GM12892 (cell line): ENCODE results near the gene PACS2.

Source experiments
- POLR2A ChIP-seq: IDR thresholded peaks from 2 replicates; pipeline ENCODE4 v1.6.1; 2011; ENCODE audit warnings: low read depth, low read length, control low read depth
- TAF1 ChIP-seq: IDR thresholded peaks from 2 replicates; pipeline ENCODE4 v1.6.1; 2011; ENCODE audit warnings: low read depth, mild to moderate bottlenecking, control low read depth, low read length, borderline replicate concordance

GRCh38 chr14:105368910-105369652 lies 54.5 kb downstream of the PACS2 start:
- TF ChIP-seq POLR2A (no peak), TAF1 (no peak)
